TTC549 (cell line): ENCODE measurements around the gene ZNF296.

Experiments used
- FAIRE-seq: peaks from 2 replicates; lab custom pipeline; 2012; peaks lifted over from hg19 to GRCh38; lab: Jason Lieb, UNC

Gene ZNF296

DNA sequence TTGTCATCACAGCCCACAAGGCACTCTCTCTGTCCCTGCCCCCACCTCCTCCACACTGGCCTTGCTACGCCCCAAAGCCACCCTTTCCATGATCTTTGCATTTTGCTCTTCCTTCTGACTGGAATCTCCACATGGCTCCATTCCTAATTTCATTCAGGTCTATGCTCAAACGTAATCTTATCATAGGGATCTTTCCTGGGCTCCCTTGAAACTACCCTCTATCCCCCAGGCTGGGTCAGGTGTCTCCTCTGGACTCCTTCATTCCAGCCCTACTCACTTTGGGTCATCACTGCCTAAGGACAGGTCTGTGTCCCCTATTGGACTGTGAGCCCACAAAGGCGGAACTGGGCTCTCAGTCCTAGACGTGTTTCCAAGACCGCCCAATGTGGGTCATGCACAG lies 5.9 kb upstream of the ZNF296 start:
- no peak for FAIRE-seq

GRCh38 chr19:45079911-45080370 lies 3.7 kb upstream of the ZNF296 start:
- FAIRE-seq = no peak

DNA sequence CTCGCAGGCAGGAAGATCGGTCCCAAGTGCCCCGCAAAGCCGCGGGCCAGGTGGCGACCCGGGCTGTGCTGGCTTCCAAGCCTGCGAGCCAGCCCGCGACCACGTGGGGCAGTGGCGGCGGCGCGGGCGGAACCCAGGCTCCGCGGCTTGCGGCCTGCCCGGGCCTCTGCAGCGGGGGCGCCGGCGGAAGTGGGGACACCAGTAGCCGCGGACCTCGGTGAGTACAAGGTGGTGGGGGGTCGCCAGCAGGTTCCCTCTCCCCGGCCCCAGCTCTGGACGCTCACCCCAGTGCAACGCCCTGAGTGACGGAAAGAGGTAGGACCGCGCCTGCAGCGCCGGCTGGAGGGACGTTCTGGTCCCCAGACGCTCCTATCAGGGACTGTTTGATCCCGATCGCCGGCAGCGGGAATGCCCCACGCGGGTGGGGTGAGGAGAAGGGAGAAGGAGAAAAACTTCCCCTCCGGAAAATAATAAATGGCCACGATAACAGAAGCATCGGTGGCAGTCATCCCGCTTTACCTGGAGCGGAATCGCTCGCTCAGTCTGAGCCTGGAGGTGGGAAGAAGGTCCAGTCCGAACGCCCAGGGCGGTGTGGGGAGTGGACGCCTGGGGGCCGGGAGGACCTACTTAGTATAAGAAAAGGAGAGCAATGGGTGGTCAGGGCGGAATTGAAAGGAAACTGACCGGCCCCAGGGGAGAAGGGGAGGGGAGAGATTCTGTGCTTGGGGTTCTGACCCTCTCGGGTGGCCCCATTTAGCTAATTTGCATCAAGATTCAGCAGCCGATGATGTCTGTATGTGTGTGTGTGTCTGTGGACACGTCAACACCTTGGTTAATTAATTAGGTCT lies 3.0 kb upstream of the ZNF296 start, which contains the start of gene GEMIN7:
TSS of gene GEMIN7 (plus strand) at position 198 of the 848 bp plus-strand sequence. CDS start 10,855 bp downstream, outside the sequence.
- no peak for FAIRE-seq

DNA sequence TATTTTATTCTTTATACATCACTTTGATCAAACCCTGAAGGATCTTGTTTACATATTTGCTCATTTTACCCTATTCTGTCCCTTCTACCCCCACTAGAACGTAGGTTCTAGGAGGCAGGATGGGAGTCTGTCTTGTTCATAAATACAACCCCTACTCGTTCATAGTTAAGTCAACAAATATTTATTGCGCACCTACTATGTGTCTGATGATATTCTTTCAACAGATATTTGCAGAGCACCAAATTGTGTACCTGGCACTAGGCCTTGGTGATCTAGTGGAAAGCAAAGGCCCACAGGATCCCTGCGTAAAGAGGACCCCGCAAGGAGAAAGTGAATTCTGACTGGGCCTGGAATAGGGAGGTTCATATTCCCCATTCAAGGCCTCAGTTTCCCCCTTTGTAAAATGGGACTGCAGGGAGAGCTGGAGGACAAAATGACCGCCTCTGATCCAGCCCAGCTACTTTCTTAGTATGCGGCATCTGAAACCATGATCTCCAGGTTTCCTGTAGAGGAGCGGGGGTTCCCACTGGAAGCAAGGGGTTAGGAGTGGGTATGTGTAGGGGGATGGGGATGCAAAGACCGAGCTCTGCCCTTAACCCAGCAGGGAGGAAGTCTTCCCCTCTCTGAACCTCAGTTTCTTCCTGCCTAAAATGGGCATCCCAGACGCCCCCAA lies 2.2 kb upstream of the ZNF296 start:
- FAIRE-seq = no peak

DNA sequence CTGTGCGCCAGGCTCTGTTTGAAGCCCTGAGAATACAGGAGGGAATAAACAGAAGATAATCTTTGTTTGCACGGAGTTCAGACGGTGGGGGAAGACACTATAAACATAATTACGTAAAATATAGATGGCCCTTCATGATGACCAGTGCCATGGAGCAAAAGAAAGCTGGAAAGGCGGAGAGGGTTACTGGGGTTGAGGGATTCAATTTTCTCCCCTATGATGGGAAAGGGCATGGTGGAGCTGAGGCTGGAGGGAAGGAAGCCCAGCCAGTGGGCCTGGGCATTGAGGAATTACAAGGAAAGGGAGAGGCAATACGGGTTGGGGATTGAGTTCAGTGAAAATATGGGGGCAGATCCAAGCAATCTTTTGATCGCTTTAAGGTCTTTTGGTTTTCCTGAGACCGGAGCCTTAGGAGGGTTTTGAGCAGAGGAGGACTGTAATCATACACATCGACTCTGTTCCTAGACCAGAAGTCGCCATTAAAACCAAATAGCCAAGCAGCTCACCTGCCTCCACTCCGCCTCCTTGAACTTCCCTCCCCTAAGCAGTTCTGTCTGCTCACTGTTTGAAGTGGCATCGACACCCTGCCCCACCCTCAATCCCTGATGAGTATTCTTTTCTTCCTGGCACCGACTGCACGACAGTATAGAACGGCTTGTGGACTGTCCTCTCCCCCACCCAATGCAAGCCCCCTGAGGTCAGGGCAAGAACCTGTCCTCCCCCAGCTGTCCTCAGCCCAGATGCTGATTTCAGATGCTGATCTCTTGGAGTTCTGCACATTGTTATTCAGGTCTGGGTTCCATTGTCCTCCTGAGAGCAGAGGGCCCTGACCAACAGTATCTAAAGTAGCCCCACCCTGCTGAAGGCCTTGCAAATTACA lies 813 bp upstream of the ZNF296 start:
- FAIRE-seq = no peak

- no peak for FAIRE-seq
These were observed 813 bp downstream of the ZNF296 start for GRCh38 chr19:45075301-45076028.

DNA sequence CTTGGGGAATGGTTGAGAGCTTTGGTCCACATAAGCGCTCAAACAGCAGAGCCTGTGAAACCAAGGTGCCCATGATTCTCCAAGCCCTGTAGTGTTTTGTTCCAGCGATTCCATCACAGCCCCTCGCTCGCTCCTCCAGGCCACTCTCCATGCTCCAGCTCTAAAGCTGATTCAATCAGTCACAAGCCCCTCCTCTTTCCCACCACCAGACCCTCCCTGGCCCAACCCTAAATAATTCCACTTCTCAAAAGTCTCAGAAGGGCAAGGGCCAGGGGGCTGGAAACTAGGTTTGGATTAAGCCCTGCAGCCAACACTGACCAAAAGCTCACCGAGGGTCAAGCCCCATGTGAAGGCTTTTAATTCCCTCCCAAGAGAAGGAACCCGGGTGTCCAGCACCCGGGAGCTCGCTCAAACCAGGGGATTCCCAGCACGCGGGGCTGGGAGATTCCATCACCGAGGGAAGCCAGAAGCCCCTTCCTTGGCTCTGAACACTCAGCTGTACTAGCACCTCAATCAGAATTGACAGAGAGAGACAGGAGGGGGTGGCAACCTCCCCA lies 1.5 kb downstream of the ZNF296 start:
- no peak for FAIRE-seq

- no peak for FAIRE-seq
These were observed 4.1 kb downstream of the ZNF296 start for GRCh38 chr19:45071969-45072790.

DNA sequence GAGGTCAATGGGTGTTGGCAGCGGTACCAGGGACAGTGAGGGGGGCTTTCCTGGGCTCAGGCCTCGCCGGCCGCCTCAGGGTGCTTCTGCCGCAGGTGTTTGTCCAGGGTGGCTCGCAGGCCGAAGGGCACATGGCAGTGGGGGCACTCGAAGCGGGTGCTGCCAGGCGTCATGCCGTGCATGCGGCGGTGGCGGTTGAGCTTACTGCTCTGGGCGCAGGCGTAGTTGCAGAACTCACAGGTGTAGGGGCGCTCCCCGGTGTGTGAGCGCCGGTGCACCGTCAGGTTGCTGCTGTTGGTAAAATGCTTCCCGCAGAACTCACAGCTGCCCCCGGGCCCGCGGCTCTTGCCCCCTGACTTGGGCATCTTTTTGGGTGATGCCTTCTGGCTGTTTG lies 4.7 kb downstream of the ZNF296 start:
- FAIRE-seq = no peak

GRCh38 chr19:45070861-45071544 lies 5.3 kb downstream of the ZNF296 start:
- FAIRE-seq = no peak

GRCh38 chr19:45070214-45070613 lies 6.1 kb downstream of the ZNF296 start:
- FAIRE-seq = no peak

- FAIRE-seq = no peak
These were observed 7.2 kb downstream of the ZNF296 start for GRCh38 chr19:45069056-45069455.

- FAIRE-seq = no peak
These were observed 8.2 kb downstream of the ZNF296 start for GRCh38 chr19:45068041-45068440.

DNA sequence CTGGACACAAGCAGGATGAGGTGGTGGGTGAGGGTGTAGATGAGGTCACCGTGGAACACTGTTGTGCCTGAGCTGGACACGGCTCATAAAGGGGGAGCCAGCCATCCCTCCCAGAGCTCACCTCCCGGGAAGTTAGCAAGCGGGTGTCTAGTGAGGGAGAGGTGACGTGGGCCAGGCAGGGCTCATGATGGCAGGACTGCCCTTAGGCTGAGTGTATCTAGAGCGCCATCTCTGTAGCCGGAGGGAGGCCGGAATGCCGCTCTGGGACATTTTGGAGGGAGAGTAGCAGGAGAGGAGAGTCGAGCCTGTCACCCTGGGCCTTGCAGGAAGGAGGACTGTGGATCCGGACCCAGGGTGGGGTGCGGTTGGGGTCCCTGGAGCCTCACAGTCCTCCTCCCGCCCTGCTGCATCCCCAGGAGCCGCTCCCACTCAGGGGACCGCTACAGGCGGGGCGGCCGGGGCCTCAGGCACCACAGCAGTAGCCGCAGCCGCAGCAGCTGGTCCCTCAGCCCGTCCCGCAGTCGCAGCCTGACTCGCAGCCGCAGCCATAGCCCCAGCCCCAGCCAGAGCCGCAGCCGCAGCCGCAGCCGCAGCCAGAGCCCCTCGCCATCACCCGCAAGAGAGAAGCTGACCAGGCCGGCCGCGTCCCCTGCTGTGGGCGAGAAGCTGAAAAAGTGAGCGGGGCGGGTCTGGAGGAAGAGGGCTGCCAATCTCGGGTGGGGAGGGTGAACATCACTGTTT lies 9.2 kb downstream of the ZNF296 start:
- no peak for FAIRE-seq

GRCh38 chr19:45063851-45064801 lies 12.2 kb downstream of the ZNF296 start:
- no peak for FAIRE-seq

GRCh38 chr19:45061965-45062364 lies 14.3 kb downstream of the ZNF296 start:
- no peak for FAIRE-seq

DNA sequence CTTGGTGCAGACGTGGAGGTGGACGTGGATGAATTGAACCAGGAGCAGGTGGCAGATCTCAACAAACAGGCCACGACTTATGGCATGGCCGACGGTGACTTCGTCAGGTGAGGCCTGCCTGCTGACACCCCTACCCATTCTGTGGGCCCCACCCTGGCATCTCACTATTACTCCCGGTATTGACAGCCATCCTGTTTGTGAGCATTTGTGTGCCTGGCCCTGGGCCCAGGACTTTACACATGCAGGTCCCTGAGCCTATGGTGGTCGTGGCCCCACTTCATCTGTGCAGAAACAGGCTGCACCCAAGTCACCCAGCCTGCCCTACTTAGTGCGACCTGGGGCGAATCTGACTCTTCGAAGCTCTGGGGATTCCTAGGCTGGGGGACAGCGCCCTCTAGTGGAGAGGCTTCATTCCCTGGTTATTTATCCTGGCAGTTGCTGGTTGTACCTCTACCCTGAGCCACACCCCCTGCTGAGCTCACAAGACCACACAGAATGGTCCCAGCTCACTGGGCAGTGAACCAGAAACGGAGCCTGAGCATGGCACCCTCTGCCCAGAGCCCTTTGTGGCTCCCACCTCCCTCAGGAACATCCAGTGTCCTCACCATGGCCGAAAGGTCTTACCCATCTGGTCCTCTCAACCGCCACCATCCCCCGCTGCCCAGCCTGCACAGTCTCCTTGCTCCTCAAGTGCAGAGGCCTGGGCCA lies 16.9 kb downstream of the ZNF296 start:
- no peak for FAIRE-seq
